OCI-LY1 (cell line): Measurements from ENCODE around the gene STMND1.
"Not testable (repeated sequence)": the region's sequence is repeated elsewhere in the genome, so short reads cannot be mapped to it uniquely, and the experiment has no call there.

ENCODE experiments used
- H2AFZ ChIP-seq: fragments of 200-600 bp; sonication (generic), shearing (Covaris generic); 2 replicates; pipeline ENCODE4 v1.6.0; 2014; ENCODE audit warnings: antibody characterized with exemption, mild to moderate bottlenecking, low read length
- H3F3A ChIP-seq: fragments of 200-600 bp; sonication (generic), shearing (Covaris generic); 2 replicates; pipeline ENCODE4 v1.6.0; 2014; ENCODE audit warnings: mild to moderate bottlenecking, antibody characterized with exemption, low read length, moderate library complexity; ENCODE audit not compliant: insufficient read depth
- H3K27ac ChIP-seq: fragments of 200-600 bp; sonication (generic); 2 replicates; pipeline ENCODE4 v1.5.1; 2014; ENCODE audit warnings: low read length, mixed run types, mild to moderate bottlenecking, low read depth; ENCODE audit not compliant: poor library complexity, severe bottlenecking
- H3K27me3 ChIP-seq: fragments of 200-600 bp; sonication (generic); 2 replicates; pipeline ENCODE4 v1.6.0; 2014; ENCODE audit warnings: antibody characterized with exemption, mild to moderate bottlenecking, low read length, moderate library complexity; ENCODE audit not compliant: insufficient read depth
- H3K36me3 ChIP-seq: fragments of 200-600 bp; sonication (generic); 2 replicates; pipeline ENCODE4 v1.6.1; 2014; ENCODE audit warnings: mild to moderate bottlenecking, antibody characterized with exemption, low read length, moderate library complexity, mixed read lengths; ENCODE audit not compliant: insufficient read depth
- H3K4me1 ChIP-seq: fragments of 200-600 bp; sonication (generic); 2 replicates; pipeline ENCODE4 v1.5.1; 2014; ENCODE audit warnings: mild to moderate bottlenecking, low read length, moderate library complexity; ENCODE audit not compliant: insufficient read depth, severe bottlenecking
- H3K4me2 ChIP-seq: fragments of 200-600 bp; sonication (generic), shearing (Covaris generic); 2 replicates; pipeline ENCODE4 v1.6.1; 2014; ENCODE audit warnings: low read length
- H3K4me3 ChIP-seq: fragments of 200-600 bp; sonication (generic); 2 replicates; pipeline ENCODE4 v1.5.1; 2014; ENCODE audit warnings: low read length, low read depth, mild to moderate bottlenecking, mixed read lengths; ENCODE audit not compliant: poor library complexity, severe bottlenecking
- H3K79me2 ChIP-seq: fragments of 200-600 bp; shearing (Covaris generic); 2 replicates; pipeline ENCODE4 v1.6.1; 2016; ENCODE audit warnings: mixed run types, low read length, mixed read lengths; ENCODE audit not compliant: insufficient read depth
- H3K9ac ChIP-seq: fragments of 200-600 bp; sonication (generic), shearing (Covaris generic); 2 replicates; pipeline ENCODE4 v1.6.1; 2014; ENCODE audit warnings: mild to moderate bottlenecking, low read length, mixed read lengths
- H3K9me2 ChIP-seq: fragments of 200-600 bp; sonication (generic), shearing (Covaris generic); 2 replicates; pipeline ENCODE4 v1.6.1; 2014; ENCODE audit warnings: low read depth, mild to moderate bottlenecking, low read length, mixed read lengths
- H3K9me3 ChIP-seq: fragments of 200-600 bp; shearing (Covaris generic); 2 replicates; pipeline ENCODE4 v1.6.1; 2014; ENCODE audit warnings: low read length, mixed read lengths
- H4K20me1 ChIP-seq: fragments of 200-600 bp; sonication (generic), shearing (Covaris generic); 2 replicates; pipeline ENCODE4 v1.6.0; 2016; ENCODE audit warnings: mild to moderate bottlenecking, low read length; ENCODE audit not compliant: insufficient read depth
- CTCF ChIP-seq: fragments of 200-600 bp; sonication (generic), shearing (Covaris generic); IDR thresholded peaks from 2 replicates; pipeline ENCODE4 v1.5.1; 2017; ENCODE audit warnings: mild to moderate bottlenecking, antibody characterized with exemption, low read length, moderate library complexity, mixed read lengths
- EZH2 ChIP-seq: fragments of 200-600 bp; sonication (generic), shearing (Covaris generic); IDR thresholded peaks from 2 replicates; pipeline ENCODE4 v1.8.0; 2017; ENCODE audit warnings: borderline replicate concordance, mixed run types, mild to moderate bottlenecking, antibody characterized with exemption, low read length, moderate library complexity, mixed read lengths

STMND1 gene

GRCh38 chr6:17066610-17067009 is 35.2 kb upstream of the STMND1 start:
- Histone ChIP-seq H3K27me3 (no peaks in the 10 kb centered on the region), H3K9me2 (no peaks in the 10 kb centered on the region), H3K4me2 (no peak overlapping the region), H3K4me1 (no peaks in the 10 kb centered on the region), H3K27ac (no peak overlapping the region), H3K9ac (no peak overlapping the region), H3K79me2 (no peaks in the 10 kb centered on the region), H3K4me3 (no peak overlapping the region), H3K9me3 (no peaks in the 10 kb centered on the region), H3F3A (no peaks in the 10 kb centered on the region), H2AFZ (no peak overlapping the region), H3K36me3 (no peaks in the 10 kb centered on the region), H4K20me1 (no peaks in the 10 kb centered on the region)
- TF ChIP-seq EZH2 (no peak), CTCF (no peak)

GRCh38 chr6:17068972-17069371 is 32.9 kb upstream of the STMND1 start:
- not testable (repeated sequence) for H3K4me3 ChIP-seq, H3K27me3 ChIP-seq, H2AFZ ChIP-seq

GRCh38 chr6:17070400-17070799 is 31.4 kb upstream of the STMND1 start:
- not testable (repeated sequence) for H3K4me1 ChIP-seq, H4K20me1 ChIP-seq, H3K79me2 ChIP-seq, H3K36me3 ChIP-seq, H3K27me3 ChIP-seq, H3K4me2 ChIP-seq, H2AFZ ChIP-seq, H3K27ac ChIP-seq, H3K4me3 ChIP-seq, H3F3A ChIP-seq, H3K9ac ChIP-seq, H3K9me2 ChIP-seq, H3K9me3 ChIP-seq

More at GRCh38 chr6:17068972-17069371, 32.9 kb upstream of the STMND1 start:
- not testable (repeated sequence) for H3F3A ChIP-seq, H3K79me2 ChIP-seq, H3K4me1 ChIP-seq, H3K9ac ChIP-seq, H3K9me2 ChIP-seq, H3K4me2 ChIP-seq, H4K20me1 ChIP-seq, H3K36me3 ChIP-seq, H3K27ac ChIP-seq, H3K9me3 ChIP-seq

GRCh38 chr6:17073596-17073995 is 28.3 kb upstream of the STMND1 start:
- not testable (repeated sequence) for H3K9me2 ChIP-seq, H3K9me3 ChIP-seq, H3K4me1 ChIP-seq, H3F3A ChIP-seq, H2AFZ ChIP-seq, H3K4me2 ChIP-seq, H3K27me3 ChIP-seq, H3K9ac ChIP-seq, H3K4me3 ChIP-seq, H3K79me2 ChIP-seq, H3K36me3 ChIP-seq, H4K20me1 ChIP-seq, H3K27ac ChIP-seq

GRCh38 chr6:17081273-17081672 is 20.6 kb upstream of the STMND1 start:
- H3K4me3 ChIP-seq = no peak overlapping the region
- no peaks in the 10 kb centered on the region for H3K4me1 ChIP-seq
- H2AFZ ChIP-seq = no peak overlapping the region
- H3F3A ChIP-seq = no peaks in the 10 kb centered on the region
- no peaks in the 10 kb centered on the region for H3K9me3 ChIP-seq
- no peak overlapping the region for H3K4me2 ChIP-seq
- no peaks in the 10 kb centered on the region for H3K79me2 ChIP-seq
- no peak overlapping the region for H3K9ac ChIP-seq
- TF ChIP-seq EZH2 = no peak
- no peak for TF ChIP-seq CTCF
- no peaks in the 10 kb centered on the region for H3K27me3 ChIP-seq
- H3K9me2 ChIP-seq = no peaks in the 10 kb centered on the region
- H3K27ac ChIP-seq = no peak overlapping the region
- no peaks in the 10 kb centered on the region for H4K20me1 ChIP-seq
- no peaks in the 10 kb centered on the region for H3K36me3 ChIP-seq
